Nephron (organoid): Measurements from ENCODE around the gene SLC19A3.

Experiments used
- H3K27ac Mint-ChIP-seq, 3 experiments: 2 replicates each; pipeline ENCODE4 v1.8.0; 2020; ENCODE audit warnings: mixed read lengths in 3 of 3, mild to moderate bottlenecking in 2 of 3, moderate library complexity in 1 of 3
- H3K27me3 Mint-ChIP-seq: 2 replicates; pipeline ENCODE4 v1.8.0; 2021; ENCODE audit warnings: low read depth, mild to moderate bottlenecking, moderate library complexity, mixed read lengths
- H3K36me3 Mint-ChIP-seq: 2 replicates; pipeline ENCODE4 v1.8.0; 2020; ENCODE audit warnings: low read depth, mixed read lengths
- H3K4me1 Mint-ChIP-seq: 2 replicates; pipeline ENCODE4 v1.8.0; 2020; ENCODE audit warnings: mixed read lengths
- H3K4me3 Mint-ChIP-seq, 3 experiments: 2 replicates each; pipeline ENCODE4 v1.8.0; 2020; ENCODE audit warnings: mild to moderate bottlenecking in 3 of 3, mixed read lengths in 3 of 3, moderate library complexity in 2 of 3
- H3K9me3 Mint-ChIP-seq: 2 replicates; pipeline ENCODE4 v1.8.0; 2020; ENCODE audit warnings: mixed read lengths
- TF ChIP-seq, protein P1 (sequence below), 3 experiments: fragments of 200-600 bp; sonication (generic); IDR thresholded peaks; one replicate each; pipeline ENCODE4 v1.5.0; 2021; ENCODE audit warnings: antibody characterized with exemption in 3 of 3; ENCODE audit not compliant: unreplicated experiment in 3 of 3

SLC19A3 gene

DNA sequence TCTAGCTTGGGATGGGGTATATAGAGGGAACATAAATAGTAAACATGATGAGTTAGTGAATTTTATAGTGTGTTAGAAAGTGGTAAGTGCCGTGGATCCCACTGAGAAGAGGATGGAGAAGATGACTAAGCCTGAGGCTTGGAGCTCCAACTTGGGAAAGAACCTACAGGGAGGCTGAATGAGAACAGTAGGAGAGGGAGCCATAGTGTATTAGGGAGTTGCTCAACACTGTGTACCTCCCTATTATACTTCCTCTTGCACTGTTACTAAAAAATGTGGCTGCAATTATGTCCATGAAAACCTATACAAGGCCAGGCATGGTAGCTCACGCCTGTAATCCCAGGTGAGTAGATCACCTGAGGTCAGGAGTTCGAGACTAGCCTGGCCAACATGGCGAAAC, 2.9 kb upstream of the SLC19A3 start:
- H3K9me3 Mint-ChIP-seq: no peaks in the 10 kb centered on the region
- TF ChIP-seq, protein P1, sequence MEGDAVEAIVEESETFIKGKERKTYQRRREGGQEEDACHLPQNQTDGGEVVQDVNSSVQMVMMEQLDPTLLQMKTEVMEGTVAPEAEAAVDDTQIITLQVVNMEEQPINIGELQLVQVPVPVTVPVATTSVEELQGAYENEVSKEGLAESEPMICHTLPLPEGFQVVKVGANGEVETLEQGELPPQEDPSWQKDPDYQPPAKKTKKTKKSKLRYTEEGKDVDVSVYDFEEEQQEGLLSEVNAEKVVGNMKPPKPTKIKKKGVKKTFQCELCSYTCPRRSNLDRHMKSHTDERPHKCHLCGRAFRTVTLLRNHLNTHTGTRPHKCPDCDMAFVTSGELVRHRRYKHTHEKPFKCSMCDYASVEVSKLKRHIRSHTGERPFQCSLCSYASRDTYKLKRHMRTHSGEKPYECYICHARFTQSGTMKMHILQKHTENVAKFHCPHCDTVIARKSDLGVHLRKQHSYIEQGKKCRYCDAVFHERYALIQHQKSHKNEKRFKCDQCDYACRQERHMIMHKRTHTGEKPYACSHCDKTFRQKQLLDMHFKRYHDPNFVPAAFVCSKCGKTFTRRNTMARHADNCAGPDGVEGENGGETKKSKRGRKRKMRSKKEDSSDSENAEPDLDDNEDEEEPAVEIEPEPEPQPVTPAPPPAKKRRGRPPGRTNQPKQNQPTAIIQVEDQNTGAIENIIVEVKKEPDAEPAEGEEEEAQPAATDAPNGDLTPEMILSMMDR (IDR thresholded peaks at IDR 0.05; ENCODE audit: unreplicated experiment in 3 of 3): no peak
- H3K4me3 Mint-ChIP-seq: no peak overlapping the region

DNA sequence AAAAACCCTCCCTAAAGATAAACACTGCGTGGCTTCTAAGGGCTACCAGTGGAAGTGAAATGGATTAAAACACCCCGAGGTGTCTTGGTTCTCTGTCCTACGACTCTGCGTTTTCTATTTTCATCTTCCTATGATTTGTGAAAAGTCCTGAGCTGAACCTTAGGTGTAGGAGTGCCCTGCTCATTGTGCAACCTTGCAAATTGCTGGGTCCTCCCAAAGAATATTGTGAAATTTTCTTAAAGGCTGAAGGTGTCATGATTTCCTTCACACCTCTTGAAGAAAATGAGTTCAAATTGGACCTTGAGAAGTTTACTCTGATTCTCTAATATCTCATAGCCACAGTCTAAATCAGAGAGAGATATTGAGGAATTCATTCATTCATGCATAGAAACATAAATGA, 1.8 kb upstream of the SLC19A3 start:
- Mint-ChIP-seq H3K27ac (no peak overlapping the region), H3K36me3 (no peaks in the 10 kb centered on the region), H3K27me3 (peaks cover 22% of the 10 kb centered on the region), H3K4me1 (peaks cover 16% of the 10 kb centered on the region), H3K4me3 (no peak overlapping the region), H3K9me3 (no peaks in the 10 kb centered on the region)
- TF ChIP-seq, protein P1 (IDR thresholded peaks at IDR 0.05; ENCODE audit: unreplicated experiment in 3 of 3): no peak

More for the DNA sequence above, 2.9 kb upstream of the SLC19A3 start:
- peaks cover 22% of the 10 kb centered on the region for H3K27me3 Mint-ChIP-seq
- H3K4me1 Mint-ChIP-seq: peaks cover 16% of the 10 kb centered on the region
- H3K27ac Mint-ChIP-seq: peak overlapping the region in 1 of 3 experiments; percentile 10
- no peaks in the 10 kb centered on the region for H3K36me3 Mint-ChIP-seq

DNA sequence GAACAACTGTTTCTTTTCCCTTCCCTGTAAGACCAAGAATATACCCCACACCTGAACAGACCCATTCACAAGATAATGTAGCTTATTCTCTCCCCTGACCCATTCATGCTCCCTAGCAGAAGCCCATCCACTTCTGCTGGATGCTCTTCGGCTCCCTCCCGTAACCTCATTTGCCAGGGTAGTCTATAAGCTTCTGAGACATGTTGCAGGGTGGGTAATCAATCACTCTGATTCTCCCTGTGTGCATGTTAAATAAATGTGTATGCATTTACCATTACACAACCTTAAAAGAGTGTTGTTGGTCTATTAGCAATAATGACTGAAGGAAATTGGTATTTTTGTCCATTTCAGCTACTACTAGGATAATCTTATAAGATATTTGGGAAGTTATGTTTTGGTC, 1.3 kb downstream of the SLC19A3 start:
- H3K4me1 Mint-ChIP-seq: peaks cover 9% of the 10 kb centered on the region
- peaks cover 24% of the 10 kb centered on the region for H3K27me3 Mint-ChIP-seq
- TF ChIP-seq, protein P1 (IDR thresholded peaks at IDR 0.05; ENCODE audit: unreplicated experiment in 3 of 3): no peak
- H3K27ac Mint-ChIP-seq: no peak overlapping the region
- no peaks in the 10 kb centered on the region for H3K36me3 Mint-ChIP-seq
- no peak overlapping the region for H3K4me3 Mint-ChIP-seq
- no peaks in the 10 kb centered on the region for H3K9me3 Mint-ChIP-seq

DNA sequence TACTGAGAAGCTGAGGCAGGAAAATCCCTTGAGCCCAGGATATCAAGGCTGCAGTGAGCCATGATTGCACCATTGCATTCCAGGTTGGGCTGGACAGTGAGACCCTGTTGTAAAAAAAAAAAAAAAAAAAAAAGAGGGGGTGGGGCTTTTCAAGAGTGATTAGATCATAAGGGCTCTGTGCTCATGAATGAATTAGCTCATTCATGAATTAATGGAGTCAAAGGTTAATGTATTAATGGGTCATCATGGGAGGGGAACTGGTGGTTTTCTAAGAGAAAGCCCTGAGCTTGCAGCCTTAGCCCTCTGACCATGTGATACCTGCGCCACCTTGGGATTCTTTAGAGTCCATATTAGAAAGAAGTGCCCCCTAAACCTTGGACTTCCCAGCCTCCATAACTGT, 4.5 kb downstream of the SLC19A3 start:
- H3K4me3 Mint-ChIP-seq: no peak overlapping the region
- peaks cover 9% of the 10 kb centered on the region for H3K4me1 Mint-ChIP-seq
- H3K27ac Mint-ChIP-seq: no peak overlapping the region
- peaks cover 24% of the 10 kb centered on the region for H3K27me3 Mint-ChIP-seq
- no peaks in the 10 kb centered on the region for H3K36me3 Mint-ChIP-seq
- TF ChIP-seq, protein P1 (IDR thresholded peaks at IDR 0.05; ENCODE audit: unreplicated experiment in 3 of 3): no peak
- H3K9me3 Mint-ChIP-seq: no peaks in the 10 kb centered on the region

DNA sequence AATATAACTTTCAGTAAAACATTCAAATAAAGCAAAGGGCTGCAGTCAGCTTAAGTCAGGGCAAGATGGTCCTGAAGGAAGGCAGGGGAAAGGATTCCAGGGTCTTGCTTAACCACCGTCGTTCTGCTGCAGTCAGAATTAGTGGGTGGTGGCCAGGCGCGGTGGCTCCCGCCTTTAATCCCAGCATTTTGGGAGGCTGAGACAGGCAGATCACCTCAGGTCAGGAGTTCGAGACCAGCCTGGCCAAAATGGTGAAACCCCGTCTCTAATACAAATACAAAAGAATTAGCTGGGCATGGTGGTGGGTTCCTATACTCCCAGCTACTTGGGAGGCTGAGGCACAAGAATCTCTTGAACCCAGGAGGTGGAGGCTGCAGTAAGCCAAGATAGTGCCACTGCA, 6.8 kb downstream of the SLC19A3 start:
- Mint-ChIP-seq H3K27me3 (peaks cover 9% of the 10 kb centered on the region), H3K4me3 (no peak overlapping the region), H3K27ac (no peak overlapping the region), H3K36me3 (no peaks in the 10 kb centered on the region), H3K4me1 (no peaks in the 10 kb centered on the region), H3K9me3 (no peaks in the 10 kb centered on the region)
- TF ChIP-seq, protein P1 (IDR thresholded peaks at IDR 0.05; ENCODE audit: unreplicated experiment in 3 of 3): no peak

DNA sequence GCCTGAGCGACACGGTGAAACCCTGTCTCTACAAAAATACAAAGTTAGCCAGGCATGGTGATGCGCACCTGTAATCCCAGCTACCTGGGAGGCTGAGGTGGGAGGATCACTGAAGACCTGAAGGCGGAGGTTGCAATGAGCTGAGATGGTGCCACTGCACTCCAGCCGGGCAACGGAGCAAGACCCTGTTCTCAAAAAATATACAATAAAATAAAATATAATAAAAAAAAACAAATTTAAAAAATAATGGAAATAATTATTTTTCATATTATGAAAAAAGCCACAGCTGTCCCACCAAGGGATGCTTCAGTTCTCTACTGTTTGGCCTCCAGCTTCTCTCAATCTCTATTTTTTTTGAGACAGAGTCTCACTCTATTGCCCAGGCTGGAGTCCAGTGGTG, 10.4 kb downstream of the SLC19A3 start:
- TF ChIP-seq, protein P1 (IDR thresholded peaks at IDR 0.05; ENCODE audit: unreplicated experiment in 3 of 3): no peak
- Mint-ChIP-seq H3K4me3 (no peak overlapping the region), H3K27me3 (no peaks in the 10 kb centered on the region)

More for the DNA sequence above, 10.4 kb downstream of the SLC19A3 start:
- no peak overlapping the region for H3K27ac Mint-ChIP-seq
- no peaks in the 10 kb centered on the region for H3K9me3 Mint-ChIP-seq
- no peaks in the 10 kb centered on the region for H3K4me1 Mint-ChIP-seq
- H3K36me3 Mint-ChIP-seq: no peaks in the 10 kb centered on the region
